Tibial nerve (tissue), 4 donors: ENCODE measurements around the gene MAVS.

ENCODE experiments used
- EP300 ChIP-seq, 2 donors: sonication (generic); formaldehyde crosslinking; IDR thresholded peaks; one replicate each; pipeline ENCODE4 v1.6.1; 2017; ENCODE audit warnings: antibody characterized with exemption in 2 of 2, mild to moderate bottlenecking in 1 of 2
- POLR2A ChIP-seq, 2 donors: fragments of 450-650 bp; IDR thresholded peaks; one replicate each; pipeline ENCODE4 v1.6.1; 2017; ENCODE audit warnings: antibody characterized with exemption in 2 of 2, mild to moderate bottlenecking in 2 of 2, moderate library complexity in 2 of 2
- TF ChIP-seq, protein P1 (sequence below), 5 experiments: fragments of 200-600 bp in 3 of 5; fragments of 450-650 bp in 2 of 5; sonication (generic) in 3 of 5; IDR thresholded peaks; one replicate each; pipeline ENCODE4 v1.5.1; 2016 to 2019; ENCODE audit warnings: antibody characterized with exemption in 5 of 5, mild to moderate bottlenecking in 3 of 5, moderate library complexity in 2 of 5

DNA sequence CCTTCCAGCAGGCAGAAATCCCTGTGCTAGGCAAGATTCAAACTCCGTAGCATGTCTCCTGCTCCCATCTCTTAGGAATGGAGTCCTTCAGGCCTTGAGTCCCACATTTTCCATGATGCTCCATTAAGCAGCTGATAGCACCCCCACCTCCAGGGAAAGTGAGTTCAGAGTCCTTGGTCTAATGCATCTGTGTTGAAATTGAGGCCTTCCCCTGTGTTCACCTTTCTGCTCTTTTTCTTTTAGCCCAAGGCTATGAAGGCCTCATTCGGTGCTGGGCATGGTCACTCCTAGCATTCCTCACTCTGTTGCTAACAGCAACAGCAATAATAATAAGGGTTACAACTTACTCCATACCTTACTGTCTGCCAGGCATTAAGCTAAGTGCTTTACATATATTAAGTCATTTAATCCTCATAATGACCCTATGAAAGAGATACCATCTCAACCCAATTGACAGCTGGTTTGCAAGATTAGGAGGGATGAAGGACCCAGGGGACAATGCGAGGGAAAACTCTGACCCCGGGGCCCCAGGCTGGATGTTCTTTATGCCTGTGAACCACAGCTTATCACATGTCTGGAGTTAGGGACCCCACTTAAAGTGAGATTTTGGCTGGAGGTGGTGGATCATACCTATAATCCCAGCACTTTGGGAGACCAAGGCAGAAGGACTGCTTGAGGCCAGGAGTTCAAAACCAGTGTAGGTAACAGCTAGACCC is 25.1 kb downstream of the MAVS start:
- TF ChIP-seq, protein P1, sequence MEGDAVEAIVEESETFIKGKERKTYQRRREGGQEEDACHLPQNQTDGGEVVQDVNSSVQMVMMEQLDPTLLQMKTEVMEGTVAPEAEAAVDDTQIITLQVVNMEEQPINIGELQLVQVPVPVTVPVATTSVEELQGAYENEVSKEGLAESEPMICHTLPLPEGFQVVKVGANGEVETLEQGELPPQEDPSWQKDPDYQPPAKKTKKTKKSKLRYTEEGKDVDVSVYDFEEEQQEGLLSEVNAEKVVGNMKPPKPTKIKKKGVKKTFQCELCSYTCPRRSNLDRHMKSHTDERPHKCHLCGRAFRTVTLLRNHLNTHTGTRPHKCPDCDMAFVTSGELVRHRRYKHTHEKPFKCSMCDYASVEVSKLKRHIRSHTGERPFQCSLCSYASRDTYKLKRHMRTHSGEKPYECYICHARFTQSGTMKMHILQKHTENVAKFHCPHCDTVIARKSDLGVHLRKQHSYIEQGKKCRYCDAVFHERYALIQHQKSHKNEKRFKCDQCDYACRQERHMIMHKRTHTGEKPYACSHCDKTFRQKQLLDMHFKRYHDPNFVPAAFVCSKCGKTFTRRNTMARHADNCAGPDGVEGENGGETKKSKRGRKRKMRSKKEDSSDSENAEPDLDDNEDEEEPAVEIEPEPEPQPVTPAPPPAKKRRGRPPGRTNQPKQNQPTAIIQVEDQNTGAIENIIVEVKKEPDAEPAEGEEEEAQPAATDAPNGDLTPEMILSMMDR (IDR thresholded peaks at IDR 0.05), result no peak
- TF ChIP-seq POLR2A (IDR thresholded peaks at IDR 0.05), result no peak
- TF ChIP-seq EP300 (IDR thresholded peaks at IDR 0.05), result no peak
